ENCODE data around the gene IGFBP2. TPM values are rescaled to one million over a fixed set of nuclear protein-coding genes. Genes with fewer than 3 reads are reported as not detected.

The IGFBP2 gene
- total and polyA plus RNA-seq, 2 donors (not counting 1 experiment from before 2014, with no cell fraction given): not detected

- 73% methylated on average over 2 of the region's 4 CpGs for WGBS (ENCODE audit: insufficient coverage)
- CTCF ChIA-PET: interaction anchor here (1.7 kb wide), 1 partner anchor 12 kb away, joined by 6 read pairs; no protein-coding TSS in a partner anchor
- H3K27me3 Mint-ChIP-seq: peaks cover 28% of the 10 kb centered on the region
- H2AFZ ChIP-seq (ENCODE audit: insufficient read depth, low read depth, low read length, poor library complexity, severe bottlenecking): no peak overlapping the region
- H3K4me1 Mint-ChIP-seq: no peaks in the 10 kb centered on the region
- no peaks in the 10 kb centered on the region for H4K20me1 ChIP-seq (ENCODE audit: control insufficient read depth, insufficient read depth, low read length, poor library complexity, severe bottlenecking)
- H3K27ac Mint-ChIP-seq: no peak overlapping the region
- H3K27ac ChIP-seq (ENCODE audit: low read length in 2 of 2): no peak overlapping the region
- H3K9me3 ChIP-seq (ENCODE audit: control extremely low read depth in 1 of 3, control insufficient read depth in 2 of 3, insufficient read depth in 1 of 3, low read length in 2 of 3): peaks cover 0 to 2% (median 0%) of the 10 kb centered on the region in 3 donors
- intact Hi-C loops (cut with micrococcal nuclease): no loop called here
- H3K4me1 ChIP-seq (ENCODE audit: control insufficient read depth in 2 of 2, insufficient read depth in 2 of 2, low read length in 2 of 2): no peaks in the 10 kb centered on the region
- no peak overlapping the region for H3K4me2 ChIP-seq (replicated peaks; ENCODE audit: low read depth, low read length, poor library complexity, severe bottlenecking)
- H3K27me3 ChIP-seq (replicated peaks in 1 of 4; ENCODE audit: control extremely low read depth in 1 of 4, control insufficient read depth in 3 of 4, insufficient read depth in 4 of 4, low read length in 3 of 4): peaks cover 0 to 8% (median under 1%) of the 10 kb centered on the region in 4 experiments
- H3K9me3 Mint-ChIP-seq (ENCODE audit: insufficient read depth): no peaks in the 10 kb centered on the region
- no peak overlapping the region for H3K9ac ChIP-seq (ENCODE audit: low read length)
- no peak for TF ChIP-seq EZH2 (IDR thresholded peaks at IDR 0.05; ENCODE audit: borderline replicate concordance, insufficient read depth, low read depth, low read length, poor library complexity, severe bottlenecking)
- TF ChIP-seq, protein P1, sequence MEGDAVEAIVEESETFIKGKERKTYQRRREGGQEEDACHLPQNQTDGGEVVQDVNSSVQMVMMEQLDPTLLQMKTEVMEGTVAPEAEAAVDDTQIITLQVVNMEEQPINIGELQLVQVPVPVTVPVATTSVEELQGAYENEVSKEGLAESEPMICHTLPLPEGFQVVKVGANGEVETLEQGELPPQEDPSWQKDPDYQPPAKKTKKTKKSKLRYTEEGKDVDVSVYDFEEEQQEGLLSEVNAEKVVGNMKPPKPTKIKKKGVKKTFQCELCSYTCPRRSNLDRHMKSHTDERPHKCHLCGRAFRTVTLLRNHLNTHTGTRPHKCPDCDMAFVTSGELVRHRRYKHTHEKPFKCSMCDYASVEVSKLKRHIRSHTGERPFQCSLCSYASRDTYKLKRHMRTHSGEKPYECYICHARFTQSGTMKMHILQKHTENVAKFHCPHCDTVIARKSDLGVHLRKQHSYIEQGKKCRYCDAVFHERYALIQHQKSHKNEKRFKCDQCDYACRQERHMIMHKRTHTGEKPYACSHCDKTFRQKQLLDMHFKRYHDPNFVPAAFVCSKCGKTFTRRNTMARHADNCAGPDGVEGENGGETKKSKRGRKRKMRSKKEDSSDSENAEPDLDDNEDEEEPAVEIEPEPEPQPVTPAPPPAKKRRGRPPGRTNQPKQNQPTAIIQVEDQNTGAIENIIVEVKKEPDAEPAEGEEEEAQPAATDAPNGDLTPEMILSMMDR (IDR thresholded peaks at IDR 0.05): no peak
- H3K4me3 Mint-ChIP-seq: no peak overlapping the region
- DNase-seq (no peak), ATAC-seq (ENCODE audit: low read depth) (no peak)
- H3K4me3 ChIP-seq (ENCODE audit: control extremely low read depth in 1 of 5, extremely low read depth in 1 of 5, insufficient read depth in 1 of 5, low read depth in 2 of 5, low read length in 4 of 5): no peak overlapping the region
- H3K79me2 ChIP-seq (ENCODE audit: control insufficient read depth, insufficient read depth, low read length): no peaks in the 10 kb centered on the region
- H3K36me3 ChIP-seq (replicated peaks in 1 of 2; ENCODE audit: control extremely low read depth in 1 of 2, control insufficient read depth in 1 of 2, extremely low read depth in 1 of 2, insufficient read depth in 2 of 2, low read length in 1 of 2): no peaks in the 10 kb centered on the region
- POLR2A ChIA-PET: no interaction called here
These were observed 19.3 kb downstream of the IGFBP2 start for GRCh38 chr2:216652566-216652965.

DNA sequence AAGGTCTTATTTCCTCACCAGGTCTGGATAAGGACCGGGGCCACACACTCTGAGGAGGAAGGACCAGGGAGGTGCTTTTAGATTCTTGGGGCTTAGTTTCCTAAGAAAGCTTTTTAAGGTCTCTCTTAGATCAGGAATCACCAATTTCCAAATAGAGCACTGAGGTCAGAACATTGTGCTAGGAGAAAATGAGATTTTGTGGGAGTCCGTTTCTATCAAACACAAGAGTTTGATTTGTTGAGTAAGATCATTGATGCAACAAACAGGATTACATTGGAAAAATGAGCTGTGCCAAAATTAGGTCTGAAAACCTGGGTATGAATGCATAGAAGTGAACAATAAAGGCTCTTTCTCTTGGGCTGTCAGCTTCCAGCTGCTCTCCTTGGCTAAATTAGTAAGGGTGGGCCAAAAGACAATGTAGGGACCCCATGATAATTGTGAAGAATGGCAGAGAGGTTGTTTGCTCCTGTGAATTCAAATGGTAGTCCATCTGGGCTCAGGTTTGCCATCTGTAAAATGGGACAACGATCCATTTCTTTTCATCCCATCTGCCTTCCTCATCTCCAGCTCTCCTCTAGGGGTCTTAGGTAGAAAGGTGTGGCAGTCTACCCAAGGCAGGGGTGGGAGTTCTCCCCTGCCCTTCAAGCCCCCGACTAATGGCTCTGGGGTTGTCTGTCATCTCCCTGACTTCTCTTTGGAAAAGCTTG is 20.0 kb downstream of the IGFBP2 start:
- Mint-ChIP-seq H3K4me3 (no peak overlapping the region), H3K4me1 (no peaks in the 10 kb centered on the region), H3K9me3 (ENCODE audit: insufficient read depth) (no peaks in the 10 kb centered on the region), H3K27ac (no peak overlapping the region), H3K27me3 (peaks cover 32% of the 10 kb centered on the region)
- no peak for TF ChIP-seq EZH2 (IDR thresholded peaks at IDR 0.05; ENCODE audit: borderline replicate concordance, insufficient read depth, low read depth, low read length, poor library complexity, severe bottlenecking)
- TF ChIP-seq, protein P1 (IDR thresholded peaks at IDR 0.05): no peak
- no peak overlapping the region for H3K4me3 ChIP-seq (ENCODE audit: control extremely low read depth in 1 of 5, extremely low read depth in 1 of 5, insufficient read depth in 1 of 5, low read depth in 2 of 5, low read length in 4 of 5)
- 83% methylated on average over 2 of the region's 4 CpGs for WGBS (ENCODE audit: insufficient coverage)
- DNase-seq (no peak), ATAC-seq (ENCODE audit: low read depth) (no peak)
- intact Hi-C loops (cut with micrococcal nuclease): no loop called here
- H3K79me2 ChIP-seq (ENCODE audit: control insufficient read depth, insufficient read depth, low read length): no peaks in the 10 kb centered on the region
- peaks cover 0 to 2% (median 0%) of the 10 kb centered on the region in 3 donors for H3K9me3 ChIP-seq (ENCODE audit: control extremely low read depth in 1 of 3, control insufficient read depth in 2 of 3, insufficient read depth in 1 of 3, low read length in 2 of 3)
- H3K36me3 ChIP-seq (replicated peaks in 1 of 2; ENCODE audit: control extremely low read depth in 1 of 2, control insufficient read depth in 1 of 2, extremely low read depth in 1 of 2, insufficient read depth in 2 of 2, low read length in 1 of 2): no peaks in the 10 kb centered on the region
- H3K4me1 ChIP-seq (ENCODE audit: control insufficient read depth in 2 of 2, insufficient read depth in 2 of 2, low read length in 2 of 2): no peaks in the 10 kb centered on the region
- CTCF ChIA-PET: interaction anchor here (0.8 to 1.7 kb wide), 2 partner anchors 12 to 135 kb away, joined by 3 to 6 read pairs; no protein-coding TSS in a partner anchor
- H2AFZ ChIP-seq (ENCODE audit: insufficient read depth, low read depth, low read length, poor library complexity, severe bottlenecking): no peak overlapping the region
- H3K9ac ChIP-seq (ENCODE audit: low read length): no peak overlapping the region
- H4K20me1 ChIP-seq (ENCODE audit: control insufficient read depth, insufficient read depth, low read length, poor library complexity, severe bottlenecking): no peaks in the 10 kb centered on the region
- POLR2A ChIA-PET: no interaction called here
- H3K4me2 ChIP-seq (replicated peaks; ENCODE audit: low read depth, low read length, poor library complexity, severe bottlenecking): no peak overlapping the region
- no peak overlapping the region for H3K27ac ChIP-seq (ENCODE audit: low read length in 2 of 2)
- H3K27me3 ChIP-seq (replicated peaks in 1 of 4; ENCODE audit: control extremely low read depth in 1 of 4, control insufficient read depth in 3 of 4, insufficient read depth in 4 of 4, low read length in 3 of 4): peaks cover 0 to 8% (median under 1%) of the 10 kb centered on the region in 4 experiments
